Ovary (tissue), 9 donors: ENCODE results near the gene C3. TPM values are rescaled to one million over a fixed set of nuclear protein-coding genes. Genes with fewer than 3 reads are reported as not detected.
A peak's percentile ranks its signal among the peaks of the same experiment; 100 is the strongest.
"Not testable (repeated sequence)": the region's sequence is repeated elsewhere in the genome, so short reads cannot be mapped to it uniquely, and the experiment has no call there.

ENCODE experiments used
- DNase-seq, 5 donors: peaks; one replicate each; pipeline ENCODE4 v3.0.0-alpha.2; 2019 to 2020
- H3K27ac ChIP-seq, 2 donors: fragments of 200-600 bp; one replicate each; pipeline versions ENCODE4 v1.5.1 to v1.8.0; 2019 to 2022
- H3K27me3 ChIP-seq: fragments of 200-600 bp; one replicate; pipeline ENCODE4 v1.8.0; 2022
- H3K36me3 ChIP-seq: fragments of 200-600 bp; sonication (generic); one replicate; pipeline ENCODE4 v1.5.1; 2019
- H3K4me1 ChIP-seq: one replicate; pipeline ENCODE4 v1.8.1; 2013; ENCODE audit warnings: mild to moderate bottlenecking, moderate library complexity; ENCODE audit not compliant: insufficient read depth
- H3K4me3 ChIP-seq: fragments of 200-600 bp; sonication (generic); one replicate; pipeline ENCODE4 v1.5.1; 2017
- H3K9me3 ChIP-seq, 2 donors: fragments of 200-600 bp in 1 of 2; sonication (generic) in 1 of 2; one replicate each; pipeline versions ENCODE4 v1.5.1 to v1.8.1; 2013 to 2019; ENCODE audit warnings: mild to moderate bottlenecking in 1 of 2, moderate library complexity in 1 of 2
- CTCF ChIP-seq, 3 donors: fragments of 450-650 bp in 2 of 3; fragments of 200-600 bp in 1 of 3; IDR thresholded peaks; one replicate each; pipeline versions ENCODE4 v1.5.1 to v1.8.0; 2016 to 2022; ENCODE audit warnings: antibody characterized with exemption in 3 of 3, mild to moderate bottlenecking in 1 of 3
- EP300 ChIP-seq: sonication (generic); formaldehyde crosslinking; IDR thresholded peaks from one replicate; pipeline ENCODE4 v1.6.1; 2017; ENCODE audit warnings: antibody characterized with exemption
- POLR2A ChIP-seq: fragments of 450-650 bp; IDR thresholded peaks from one replicate; pipeline ENCODE4 v1.6.1; 2017; ENCODE audit warnings: antibody characterized with exemption, mild to moderate bottlenecking, moderate library complexity
- WGBS, 3 donors: extraction: QIAGEN DNeasy Blood & Tissue Kit in 1 of 3; methylation state at CpG; one replicate each; pipeline versions ENCODE4 v1.1.5 to v1.1.7; 2013 to 2017; 5-methylcytosine and 5-hydroxymethylcytosine counted together
- intact Hi-C, 4 donors: fragments of 100-400 bp; cut with DNase I; formaldehyde crosslinking; loops; one replicate each; pipeline versions ENCODE4 v1.11.0 to v1.15.1; 2022 to 2023
- polyA plus RNA-seq, 2 donors: library from polyadenylated mRNA; stranded (reverse); fragments of 200-250 nt in 1 of 2; fragments of 350-450 nt in 1 of 2; fragmentation: Illumina TruSeq in 1 of 2; extraction: RNeasy Lipid Tissue Mini Kit (QIAGEN cat#74804) in 1 of 2; gene quantifications; one replicate each; pipeline ENCODE4 v1.2.3, GENCODE V29; 2013 to 2014
- total RNA-seq, 7 donors: library from RNA; depleted of rRNA in 2 of 7; stranded (reverse); fragments of >200 nt in 2 of 7; fragmentation: NEBNext Ultra II Directional in 3 of 7; extraction: Animal tissue kit (Norgen Biotek cat#: 25700) in 3 of 7; gene quantifications; one replicate each; pipeline versions ENCODE4 v1.1.0 to v1.2.4, GENCODE V29; 2016 to 2023
- donor health status: DM: no; HTN: no; CAD: no; lungs with moderate emphysema.
- donor health status: DM: no; HTN: no; CAD: no.
- donor health status: Bipolar disorder and iron deficiency.
- donor health status: DM: yes; HTN: yes; CAD: no.
- donor health status: DM: no; HTN: no; CAD: no.
- donor health status: DM: yes; HTN: yes; CAD: no.

C3 gene
- total and polyA plus RNA-seq, 9 donors: 130 to 3,887 (median 1,173) TPM

GRCh38 chr19:6750062-6750461 is 29.6 kb upstream of the C3 start:
- DNase-seq: no peak
- no peaks in the 10 kb centered on the region for H3K27me3 ChIP-seq
- H3K36me3 ChIP-seq: no peaks in the 10 kb centered on the region
- H3K27ac ChIP-seq: no peak overlapping the region
- intact Hi-C loops: loop anchor here in 3 of 4 donors (10.0 kb wide), 3 partner anchors 45 to 765 kb away; no protein-coding TSS in a partner anchor
- H3K4me3 ChIP-seq: no peak overlapping the region
- 45 to 55% (median 51%) methylated on average over 20 of the region's 20 CpGs for WGBS, 3 donors
- H3K4me1 ChIP-seq: peaks cover 4% of the 10 kb centered on the region
- no peaks in the 10 kb centered on the region for H3K9me3 ChIP-seq
- no peak for TF ChIP-seq EP300
- TF ChIP-seq CTCF (IDR thresholded peaks at IDR 0.05): no peak
- TF ChIP-seq POLR2A: no peak

GRCh38 chr19:6748543-6748942 is 28.1 kb upstream of the C3 start:
- H3K36me3 ChIP-seq, H3K9me3 ChIP-seq, H3K27me3 ChIP-seq, DNase-seq, H3K27ac ChIP-seq, H3K4me3 ChIP-seq: not testable (repeated sequence)
- H3K4me1 ChIP-seq: peaks cover 13% of the 10 kb centered on the region
- intact Hi-C loops: loop anchor here in 1 of 4 donors (10.0 kb wide), 1 partner anchor 534 kb away; no protein-coding TSS in a partner anchor
- 88 to 92% (median 91%) methylated on average over 10 of the region's 10 CpGs for WGBS, 3 donors

GRCh38 chr19:6745965-6746364 is 25.5 kb upstream of the C3 start:
- intact Hi-C loops: loop anchor here in 1 of 4 donors (10.0 kb wide), 1 partner anchor 531 kb away; no protein-coding TSS in a partner anchor
- no peaks in the 10 kb centered on the region for H3K9me3 ChIP-seq
- no peaks in the 10 kb centered on the region for H3K27me3 ChIP-seq
- no peak overlapping the region for H3K4me3 ChIP-seq
- no peaks in the 10 kb centered on the region for H3K36me3 ChIP-seq
- no peak overlapping the region for H3K27ac ChIP-seq
- H3K4me1 ChIP-seq: peaks cover 14% of the 10 kb centered on the region
- WGBS, 3 donors: 83 to 88% (median 85%) methylated on average over 24 of the region's 24 CpGs
- peak in 1 of 5 donors; percentile 50 for DNase-seq
- TF ChIP-seq EP300 (no peak), CTCF (IDR thresholded peaks at IDR 0.05) (no peak), POLR2A (no peak)

GRCh38 chr19:6744381-6745301 is 24.2 kb upstream of the C3 start:
- Histone ChIP-seq H3K9me3 (no peaks in the 10 kb centered on the region), H3K4me3 (peak overlapping the region; percentile 16), H3K27me3 (no peaks in the 10 kb centered on the region), H3K27ac (peak overlapping the region; percentile 51), H3K4me1 (peaks cover 14% of the 10 kb centered on the region), H3K36me3 (no peaks in the 10 kb centered on the region)
- WGBS, 3 donors: 12 to 16% (median 14%) methylated on average over 38 to 41 of the region's 41 CpGs
- peak; percentile 90 to 94 (median 93) for DNase-seq
- intact Hi-C loops: loop anchor here in 1 of 4 donors (10.0 kb wide), 1 partner anchor 530 kb away; no protein-coding TSS in a partner anchor
- TF ChIP-seq CTCF (IDR thresholded peaks at IDR 0.05) (no peak), POLR2A (no peak), EP300 (no peak)
